ENCODE data around the gene JAG1.

JAG1 gene

DNA sequence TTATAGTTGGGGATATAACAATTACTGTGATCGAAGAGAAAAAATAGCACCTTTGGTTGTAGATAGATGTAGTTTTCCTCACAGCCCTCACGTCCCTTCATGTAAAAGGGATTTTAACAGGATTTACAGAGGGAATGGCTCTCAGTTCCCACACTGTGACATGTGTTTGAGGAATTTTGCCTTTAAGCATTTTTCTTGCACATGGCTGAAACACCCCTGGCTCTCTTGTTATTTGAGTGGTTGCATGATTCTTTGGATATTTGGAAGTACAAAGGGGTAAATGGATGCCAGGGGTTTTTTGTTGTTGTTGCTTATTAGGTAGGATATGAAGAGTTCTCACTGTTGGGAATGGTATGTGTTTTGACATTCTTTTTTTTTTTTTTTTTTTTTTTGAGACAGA is 48.2 kb downstream of the JAG1 start:
- H3K4me1 ChIP-seq (ENCODE audit: low read length): no peaks in the 10 kb centered on the region
- no peaks in the 10 kb centered on the region for H3K27me3 ChIP-seq (ENCODE audit: low read depth, low read length)
- no peaks in the 10 kb centered on the region for H4K20me1 ChIP-seq (ENCODE audit: insufficient read depth, low read length)
- H3K9me3 ChIP-seq (ENCODE audit: insufficient read depth, low read length): no peaks in the 10 kb centered on the region
- TF ChIP-seq, protein P1, sequence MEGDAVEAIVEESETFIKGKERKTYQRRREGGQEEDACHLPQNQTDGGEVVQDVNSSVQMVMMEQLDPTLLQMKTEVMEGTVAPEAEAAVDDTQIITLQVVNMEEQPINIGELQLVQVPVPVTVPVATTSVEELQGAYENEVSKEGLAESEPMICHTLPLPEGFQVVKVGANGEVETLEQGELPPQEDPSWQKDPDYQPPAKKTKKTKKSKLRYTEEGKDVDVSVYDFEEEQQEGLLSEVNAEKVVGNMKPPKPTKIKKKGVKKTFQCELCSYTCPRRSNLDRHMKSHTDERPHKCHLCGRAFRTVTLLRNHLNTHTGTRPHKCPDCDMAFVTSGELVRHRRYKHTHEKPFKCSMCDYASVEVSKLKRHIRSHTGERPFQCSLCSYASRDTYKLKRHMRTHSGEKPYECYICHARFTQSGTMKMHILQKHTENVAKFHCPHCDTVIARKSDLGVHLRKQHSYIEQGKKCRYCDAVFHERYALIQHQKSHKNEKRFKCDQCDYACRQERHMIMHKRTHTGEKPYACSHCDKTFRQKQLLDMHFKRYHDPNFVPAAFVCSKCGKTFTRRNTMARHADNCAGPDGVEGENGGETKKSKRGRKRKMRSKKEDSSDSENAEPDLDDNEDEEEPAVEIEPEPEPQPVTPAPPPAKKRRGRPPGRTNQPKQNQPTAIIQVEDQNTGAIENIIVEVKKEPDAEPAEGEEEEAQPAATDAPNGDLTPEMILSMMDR (IDR thresholded peaks at IDR 0.05; ENCODE audit: low read depth, low read length): no peak
- TF ChIP-seq EZH2phosphoT487 (IDR thresholded peaks at IDR 0.05; ENCODE audit: low read depth): no peak
- no peak overlapping the region for H3K4me2 ChIP-seq (ENCODE audit: low read length)
- no peak overlapping the region for H2AFZ ChIP-seq (ENCODE audit: low read depth, low read length)
- H3K27ac ChIP-seq (ENCODE audit: low read length): no peak overlapping the region
- no peaks in the 10 kb centered on the region for H3K36me3 ChIP-seq (replicated peaks; ENCODE audit: low read depth, low read length)
- no peak overlapping the region for H3K9ac ChIP-seq (ENCODE audit: low read length)
- no peak overlapping the region for H3K4me3 ChIP-seq (ENCODE audit: low read length)
- H3K79me2 ChIP-seq (ENCODE audit: low read length): no peaks in the 10 kb centered on the region

DNA sequence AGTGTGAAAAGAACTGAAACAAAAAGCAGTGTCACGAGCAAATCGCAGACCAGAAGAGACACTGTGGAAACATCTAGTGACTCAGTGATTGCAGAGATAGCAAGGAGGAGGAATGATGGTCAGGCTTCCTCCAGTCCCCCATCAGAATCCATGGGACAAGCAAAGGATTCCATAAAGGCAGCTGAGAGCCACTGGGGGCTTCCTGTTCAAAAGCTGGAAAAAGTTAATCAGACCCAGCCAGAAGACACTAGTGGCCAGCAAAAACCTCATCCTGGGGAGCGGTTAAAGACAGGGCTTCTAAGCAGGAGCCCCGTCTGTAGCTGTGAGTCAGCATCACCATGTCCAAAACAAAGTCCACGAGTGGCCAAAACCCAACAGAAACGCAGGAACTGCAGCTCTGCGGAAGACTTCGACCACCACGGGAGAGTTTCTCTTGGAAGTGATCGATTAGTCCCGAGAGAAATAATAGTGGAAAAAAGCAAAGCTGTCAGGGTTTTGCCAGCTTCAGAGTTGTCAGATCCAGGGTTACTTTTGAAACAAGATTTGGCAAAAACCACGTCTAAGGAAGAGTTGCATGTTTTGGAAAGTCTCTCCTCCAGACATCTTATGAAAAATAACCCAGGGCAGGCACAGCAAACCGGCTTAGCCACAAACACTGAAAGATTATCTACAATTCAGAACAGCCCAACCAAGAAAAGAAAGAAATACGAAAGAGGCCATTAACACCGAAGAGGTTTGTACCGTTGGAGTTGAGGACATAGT is 51.0 kb downstream of the JAG1 start:
- TF ChIP-seq, protein P1 (IDR thresholded peaks at IDR 0.05; ENCODE audit: low read depth, low read length): no peak
- TF ChIP-seq EZH2phosphoT487 (IDR thresholded peaks at IDR 0.05; ENCODE audit: low read depth): no peak
- Histone ChIP-seq H3K9ac (ENCODE audit: low read length) (no peak overlapping the region), H2AFZ (ENCODE audit: low read depth, low read length) (no peak overlapping the region), H3K9me3 (ENCODE audit: insufficient read depth, low read length) (no peaks in the 10 kb centered on the region), H3K79me2 (ENCODE audit: low read length) (no peaks in the 10 kb centered on the region), H3K27ac (ENCODE audit: low read length) (no peak overlapping the region), H3K4me1 (ENCODE audit: low read length) (no peaks in the 10 kb centered on the region), H3K4me2 (ENCODE audit: low read length) (no peak overlapping the region), H4K20me1 (ENCODE audit: insufficient read depth, low read length) (no peaks in the 10 kb centered on the region), H3K4me3 (ENCODE audit: low read length) (no peak overlapping the region), H3K36me3 (replicated peaks; ENCODE audit: low read depth, low read length) (no peaks in the 10 kb centered on the region), H3K27me3 (ENCODE audit: low read depth, low read length) (no peaks in the 10 kb centered on the region)

DNA sequence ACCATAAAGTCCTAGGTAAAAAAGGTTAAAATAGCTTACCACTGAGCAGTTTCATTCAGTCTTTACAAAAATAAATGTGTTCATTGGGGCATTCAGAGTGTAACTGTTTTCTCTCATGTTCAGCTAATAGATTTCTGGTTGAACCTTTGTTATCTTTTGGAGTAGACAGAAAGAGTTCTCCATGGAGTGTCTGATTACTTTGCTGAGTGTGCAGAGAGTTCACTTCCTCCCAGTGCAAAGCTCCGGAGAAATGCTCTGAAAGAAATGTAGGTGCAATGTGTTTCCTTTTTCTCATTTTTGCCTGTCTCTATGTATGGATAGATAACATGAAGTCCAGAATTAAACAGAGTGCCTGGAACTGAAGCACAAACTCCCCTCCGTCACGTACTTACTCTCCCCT is 52.6 kb downstream of the JAG1 start:
- H3K79me2 ChIP-seq (ENCODE audit: low read length): no peaks in the 10 kb centered on the region

DNA sequence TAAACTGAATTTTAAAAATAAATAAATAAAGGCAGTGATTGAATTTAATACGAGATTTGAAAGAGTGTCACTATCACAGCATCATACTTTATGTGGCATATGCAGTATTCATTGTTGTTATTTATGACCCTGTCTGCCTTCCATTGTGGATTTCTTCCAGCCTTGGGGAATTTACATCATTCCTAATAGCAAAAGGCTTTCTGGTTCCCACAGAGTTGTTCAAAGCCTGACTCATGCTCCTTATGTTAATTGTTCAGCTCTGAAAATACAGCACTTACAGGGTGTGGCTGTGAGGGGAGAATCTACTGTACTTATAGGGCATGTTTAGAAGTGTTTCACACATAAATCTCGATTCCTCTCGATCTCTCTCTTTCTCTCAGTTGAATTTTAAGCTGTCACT is 54.4 kb downstream of the JAG1 start:
- no peaks in the 10 kb centered on the region for H3K36me3 ChIP-seq (replicated peaks; ENCODE audit: low read depth, low read length)
- no peaks in the 10 kb centered on the region for H4K20me1 ChIP-seq (ENCODE audit: insufficient read depth, low read length)
- no peaks in the 10 kb centered on the region for H3K27me3 ChIP-seq (ENCODE audit: low read depth, low read length)
- TF ChIP-seq, protein P1 (IDR thresholded peaks at IDR 0.05; ENCODE audit: low read depth, low read length): no peak
- no peak for TF ChIP-seq EZH2phosphoT487 (IDR thresholded peaks at IDR 0.05; ENCODE audit: low read depth)
- no peak overlapping the region for H3K4me2 ChIP-seq (ENCODE audit: low read length)
- no peak overlapping the region for H2AFZ ChIP-seq (ENCODE audit: low read depth, low read length)
- H3K27ac ChIP-seq (ENCODE audit: low read length): no peak overlapping the region
- H3K4me1 ChIP-seq (ENCODE audit: low read length): no peaks in the 10 kb centered on the region
- H3K9ac ChIP-seq (ENCODE audit: low read length): no peak overlapping the region
- no peak overlapping the region for H3K4me3 ChIP-seq (ENCODE audit: low read length)
- no peaks in the 10 kb centered on the region for H3K9me3 ChIP-seq (ENCODE audit: insufficient read depth, low read length)
- H3K79me2 ChIP-seq (ENCODE audit: low read length): no peaks in the 10 kb centered on the region

More for the DNA sequence above, 52.6 kb downstream of the JAG1 start:
- H3K27me3 ChIP-seq (ENCODE audit: low read depth, low read length): no peaks in the 10 kb centered on the region
- H3K27ac ChIP-seq (ENCODE audit: low read length): no peak overlapping the region
- H3K4me1 ChIP-seq (ENCODE audit: low read length): no peaks in the 10 kb centered on the region
- no peak overlapping the region for H3K4me3 ChIP-seq (ENCODE audit: low read length)
- H3K9me3 ChIP-seq (ENCODE audit: insufficient read depth, low read length): no peaks in the 10 kb centered on the region
- no peaks in the 10 kb centered on the region for H4K20me1 ChIP-seq (ENCODE audit: insufficient read depth, low read length)
- no peak overlapping the region for H2AFZ ChIP-seq (ENCODE audit: low read depth, low read length)
- TF ChIP-seq EZH2phosphoT487 (IDR thresholded peaks at IDR 0.05; ENCODE audit: low read depth): no peak
- TF ChIP-seq, protein P1 (IDR thresholded peaks at IDR 0.05; ENCODE audit: low read depth, low read length): no peak
- H3K36me3 ChIP-seq (replicated peaks; ENCODE audit: low read depth, low read length): no peaks in the 10 kb centered on the region
- no peak overlapping the region for H3K9ac ChIP-seq (ENCODE audit: low read length)
- no peak overlapping the region for H3K4me2 ChIP-seq (ENCODE audit: low read length)
